GM21367 (cell line): ENCODE results near the gene RSPH6A.

Experiments
- ATAC-seq: cut with Tn5 transposase; IDR thresholded peaks from one replicate; pipeline ENCODE4 v1.9.1; 2021; ENCODE audit not compliant: unreplicated experiment

Gene RSPH6A

GRCh38 chr19:45825917-45826893, 11.1 kb upstream of the RSPH6A start:
- ATAC-seq, result no peak

DNA sequence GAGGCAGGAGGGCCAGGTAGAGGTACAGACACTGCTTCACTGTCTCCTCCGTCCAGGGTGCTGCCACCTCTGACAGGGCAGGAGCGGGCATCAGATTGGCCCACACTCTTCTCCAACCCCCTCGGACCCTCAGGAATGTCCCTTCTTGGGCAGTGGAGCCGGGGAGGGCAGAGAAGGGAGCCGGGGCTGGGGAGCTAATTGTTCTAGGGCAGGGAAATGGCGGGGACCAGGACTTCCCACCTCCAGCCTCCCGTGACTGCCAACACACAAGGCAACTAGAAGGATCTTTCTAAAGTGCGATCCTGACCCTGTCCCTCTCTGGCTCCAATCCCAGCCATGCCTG, 10.1 kb upstream of the RSPH6A start:
- no peak for ATAC-seq

- no peak for ATAC-seq
Observed at GRCh38 chr19:45824531-45825262, 9.6 kb upstream of the RSPH6A start.

GRCh38 chr19:45824041-45824471, 8.9 kb upstream of the RSPH6A start:
- ATAC-seq, result no peak

DNA sequence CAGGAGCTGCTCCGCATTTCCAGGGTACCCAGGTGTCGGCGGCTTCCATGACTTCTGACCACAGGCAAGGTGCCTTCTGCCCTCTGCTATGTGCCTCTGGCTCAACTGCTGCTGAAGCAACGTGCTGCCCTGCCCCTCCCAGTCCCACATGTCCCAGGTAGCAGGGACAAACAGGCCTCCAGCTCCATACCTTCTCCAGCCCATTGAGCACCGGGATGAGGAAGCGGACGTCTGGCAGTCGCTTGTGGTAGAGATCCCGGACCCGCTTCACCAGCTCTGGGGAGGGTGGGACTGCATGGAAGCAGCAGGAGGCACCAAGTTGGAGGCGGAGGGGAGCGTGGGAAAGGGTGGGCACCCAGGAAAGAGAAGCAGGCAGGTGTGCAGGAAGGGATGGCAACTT, 8.1 kb upstream of the RSPH6A start:
- no peak for ATAC-seq

GRCh38 chr19:45822716-45823115, 7.6 kb upstream of the RSPH6A start:
- no peak for ATAC-seq

GRCh38 chr19:45821570-45821969, 6.5 kb upstream of the RSPH6A start:
- ATAC-seq, result no peak

- ATAC-seq, result no peak
Observed at GRCh38 chr19:45821103-45821521, 6.0 kb upstream of the RSPH6A start.

DNA sequence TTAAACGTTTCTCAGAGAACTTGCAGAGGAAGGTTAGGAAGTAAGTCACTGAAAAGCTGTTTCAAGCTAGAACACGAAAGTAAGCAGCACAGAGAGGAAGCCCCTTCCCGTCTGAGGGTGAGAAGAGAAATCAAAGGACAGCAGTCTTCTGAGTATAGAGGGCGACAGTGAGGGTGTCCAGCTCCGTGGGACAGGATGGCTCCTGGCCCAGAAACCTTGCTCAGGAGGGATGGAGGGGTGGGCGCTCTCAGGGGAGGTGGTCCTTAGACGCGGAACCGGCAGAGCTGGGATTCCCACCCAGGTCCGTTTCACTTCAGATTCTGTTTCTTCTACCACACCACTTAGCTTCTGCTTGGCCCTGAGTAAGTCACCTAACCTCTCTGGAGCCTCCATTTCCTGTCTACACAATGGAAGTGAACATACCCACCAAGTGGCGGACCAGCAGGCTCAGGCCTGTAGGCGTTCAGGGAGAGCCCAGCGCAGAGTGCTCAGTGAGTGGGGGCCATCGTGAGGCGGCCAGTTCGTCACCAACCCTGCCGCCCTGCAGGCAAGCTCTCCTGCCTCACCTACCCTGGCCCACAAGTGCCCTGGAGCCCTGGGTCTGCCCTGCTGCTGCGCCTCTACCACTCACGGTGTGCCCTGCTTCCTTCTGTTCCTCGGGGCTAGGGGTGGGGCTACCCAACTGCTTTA, 5.5 kb upstream of the RSPH6A start:
- no peak for ATAC-seq

DNA sequence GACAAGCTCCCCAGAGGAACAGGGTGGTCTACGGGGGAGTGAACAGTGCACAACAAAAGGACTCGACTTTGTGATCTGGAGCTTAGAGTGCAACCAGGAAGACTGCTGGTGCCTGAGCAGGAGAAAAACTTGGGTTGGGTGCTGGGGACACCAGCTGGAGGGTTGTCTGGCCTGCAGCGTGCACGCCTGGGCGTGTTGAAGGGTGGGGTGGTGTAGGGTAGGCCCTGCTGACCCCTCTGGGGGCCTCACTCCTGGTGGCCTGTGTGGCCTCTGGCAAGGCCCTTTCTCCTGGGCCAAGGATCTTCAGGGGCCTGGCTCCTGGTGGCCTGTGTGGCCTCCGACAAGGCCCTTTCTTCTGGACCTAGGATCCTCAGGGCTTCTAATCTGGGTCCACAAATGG, 4.7 kb upstream of the RSPH6A start:
- no peak for ATAC-seq

- no peak for ATAC-seq
Observed at GRCh38 chr19:45817725-45818301, 2.7 kb upstream of the RSPH6A start.

- ATAC-seq, result no peak
Observed at GRCh38 chr19:45817010-45817724, 2.1 kb upstream of the RSPH6A start.

- no peak for ATAC-seq
Observed at GRCh38 chr19:45816236-45817009, 1.3 kb upstream of the RSPH6A start.

DNA sequence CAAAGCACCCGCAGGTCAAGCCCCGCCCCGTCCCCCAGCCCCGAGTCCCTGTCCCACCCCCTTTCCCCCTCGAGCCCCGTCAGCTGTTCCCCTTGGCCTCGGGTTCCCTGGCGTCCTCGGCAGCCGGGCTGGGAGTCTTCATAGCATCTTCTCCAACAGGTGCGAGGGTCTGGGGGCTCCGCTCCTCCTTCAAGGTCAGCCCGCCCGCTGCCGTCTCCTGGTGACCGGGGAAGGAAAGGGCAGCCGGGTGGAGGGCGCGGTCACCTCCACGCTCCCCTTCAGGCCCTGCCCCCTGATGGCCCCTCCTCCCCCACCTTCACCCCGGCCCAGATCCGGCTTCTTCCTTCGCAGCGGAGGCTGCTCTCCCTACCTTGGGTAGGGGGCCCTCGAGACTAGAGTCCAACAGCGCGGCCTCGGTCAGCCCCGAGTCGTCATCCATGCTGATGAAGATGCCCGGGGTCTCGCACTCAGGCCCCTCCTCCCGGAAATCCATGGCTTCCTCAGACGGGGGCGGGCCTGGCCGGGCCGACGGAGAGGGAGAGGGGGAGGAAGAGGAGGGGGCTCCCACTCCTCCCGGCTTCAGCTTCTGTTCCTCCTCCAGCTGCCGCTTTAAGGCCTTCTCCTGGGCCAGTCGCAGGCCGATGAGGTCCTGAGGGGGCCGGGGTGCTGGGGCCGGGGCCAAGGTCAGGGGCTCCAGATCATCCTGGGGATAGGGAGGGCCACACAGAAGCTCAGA, 541 bp upstream of the RSPH6A start:
- no peak for ATAC-seq

DNA sequence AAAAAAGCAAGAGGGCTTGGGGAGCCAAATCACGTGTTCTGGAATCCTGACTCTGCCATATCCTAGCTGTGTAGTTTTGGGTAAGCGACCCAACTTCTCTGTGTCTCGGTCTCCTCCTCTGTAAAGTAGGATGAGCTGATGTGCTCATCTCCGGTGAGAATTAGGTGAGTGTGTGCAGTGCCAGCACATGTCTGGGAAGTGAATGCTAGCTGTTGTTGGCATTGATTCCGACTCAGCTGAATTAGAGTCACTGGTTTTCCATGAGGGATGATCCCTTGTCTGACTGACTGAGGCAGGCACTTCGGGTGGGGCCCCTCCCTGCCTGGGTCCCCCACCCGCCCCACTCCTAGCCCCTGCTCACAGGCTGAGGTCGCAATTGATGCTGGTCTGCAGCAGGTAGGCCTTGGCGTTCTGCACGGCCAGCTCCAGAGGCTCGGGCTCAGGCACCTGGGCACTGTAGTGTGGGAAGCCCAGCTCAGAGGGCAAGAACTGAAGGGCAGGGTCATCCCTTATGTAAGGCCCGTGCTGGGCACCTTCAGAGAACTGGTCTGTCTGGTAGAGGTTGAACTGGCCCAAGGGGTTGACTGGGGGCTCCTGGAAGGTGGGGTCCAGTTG, 835 bp downstream of the RSPH6A start:
- ATAC-seq, result no peak

GRCh38 chr19:45812297-45812696, 2.8 kb downstream of the RSPH6A start:
- ATAC-seq, result no peak

- no peak for ATAC-seq
Observed at GRCh38 chr19:45809643-45810159, 5.4 kb downstream of the RSPH6A start.

DNA sequence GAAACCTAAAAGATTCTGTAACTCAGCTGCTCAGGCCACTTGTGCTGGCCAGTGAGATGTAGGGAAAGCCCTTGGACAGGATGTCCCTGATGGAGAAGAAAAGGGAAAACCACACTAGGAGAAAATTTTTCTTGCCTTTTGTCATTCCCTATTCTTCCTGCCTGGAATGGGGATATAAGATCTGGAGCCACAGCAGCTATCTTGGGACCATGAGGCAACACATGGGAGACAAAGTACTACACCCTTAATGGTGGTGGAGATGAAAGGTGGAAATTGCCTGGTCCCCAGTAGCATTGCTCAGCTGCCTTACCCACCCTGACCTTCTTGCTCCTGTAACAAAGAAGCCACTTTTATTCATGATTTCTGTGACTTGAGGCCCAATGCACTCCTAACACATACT, 9.4 kb downstream of the RSPH6A start:
- no peak for ATAC-seq

- no peak for ATAC-seq
Observed at GRCh38 chr19:45804959-45805230, 10.2 kb downstream of the RSPH6A start.
